SK-N-SH (cell line): ENCODE results near the gene FAM20B. TPM values are rescaled to one million over a fixed set of nuclear protein-coding genes. Genes with fewer than 3 reads are reported as not detected.

Source experiments
- CTCF ChIA-PET: fragments of 300-600, 350-600 bp; formaldehyde crosslinking; extraction: SDS; loops from one replicate; lab custom pipeline; 2021; lab: Yijun Ruan, JAX
- POLR2A ChIA-PET: fragments of 350-600 bp; sonication (Branson Sonifier 250); formaldehyde crosslinking; extraction: SDS; loops from one replicate; lab custom pipeline; 2020; ENCODE audit warnings: antibody characterized with exemption, inconsistent platforms; lab: Yijun Ruan, JAX
- DNase-seq: peaks from one replicate; pipeline ENCODE4 v3.0.0; 2012
- H2AFZ ChIP-seq: fragments of 200-600 bp; sonication (generic); 2 replicates; pipeline ENCODE4 v1.8.1; 2016; ENCODE audit warnings: antibody characterized with exemption, mild to moderate bottlenecking, low read depth
- H3F3A ChIP-seq: fragments of 200-600 bp; sonication (generic); replicated peaks from 2 replicates; pipeline ENCODE3; 2016; ENCODE audit warnings: antibody characterized with exemption, mild to moderate bottlenecking; ENCODE audit not compliant: insufficient read depth
- H3K27ac ChIP-seq, 2 experiments: fragments of 200-500 bp in 1 of 2; fragments of 200-600 bp in 1 of 2; sonication (Bioruptor generic) in 1 of 2; sonication (generic), shearing (Covaris generic) in 1 of 2; 2 replicates each; pipeline versions ENCODE4 v1.5.1 to v1.6.1; 2014 to 2016; ENCODE audit warnings: low read depth in 2 of 2, inconsistent platforms in 1 of 2, low read length in 1 of 2, mild to moderate bottlenecking in 1 of 2, mixed read lengths in 1 of 2
- H3K27me3 ChIP-seq: fragments of 200-600 bp; sonication (generic), shearing (Covaris generic); 2 replicates; pipeline ENCODE4 v1.6.1; 2016; ENCODE audit warnings: mixed run types; ENCODE audit not compliant: insufficient read depth
- H3K36me3 ChIP-seq, 2 experiments: fragments of 200-500 bp in 1 of 2; fragments of 200-600 bp in 1 of 2; sonication (Bioruptor generic) in 1 of 2; sonication (generic) in 1 of 2; replicated peaks in 1 of 2; 2 replicates each; pipeline versions ENCODE3 to v1.5.1; 2014 to 2016; ENCODE audit warnings: low read length in 1 of 2, mild to moderate bottlenecking in 1 of 2; ENCODE audit not compliant: insufficient read depth in 2 of 2, control insufficient read depth in 1 of 2
- H3K4me1 ChIP-seq, 2 experiments: fragments of 200-500 bp in 1 of 2; fragments of 200-600 bp in 1 of 2; sonication (Bioruptor generic) in 1 of 2; sonication (generic), shearing (Covaris generic) in 1 of 2; 2 replicates each; pipeline versions ENCODE4 v1.5.1 to v1.6.1; 2014 to 2016; ENCODE audit warnings: low read depth in 1 of 2, low read length in 1 of 2, mixed run types in 1 of 2; ENCODE audit not compliant: insufficient read depth in 2 of 2, control insufficient read depth in 1 of 2
- H3K4me2 ChIP-seq: fragments of 200-600 bp; sonication (generic), shearing (Covaris generic); 2 replicates; pipeline ENCODE4 v1.6.1; 2017; ENCODE audit warnings: mixed run types
- H3K4me3 ChIP-seq, 2 experiments: fragments of 200-500 bp in 1 of 2; fragments of 200-600 bp in 1 of 2; sonication (Bioruptor generic) in 1 of 2; sonication (generic), shearing (Covaris generic) in 1 of 2; 2 replicates each; pipeline versions ENCODE4 v1.5.1 to v1.8.1; 2014 to 2016; ENCODE audit warnings: low read depth in 2 of 2, inconsistent platforms in 1 of 2, low read length in 1 of 2, mild to moderate bottlenecking in 1 of 2, mixed read lengths in 1 of 2, moderate library complexity in 1 of 2
- H3K79me2 ChIP-seq: fragments of 200-600 bp; sonication (generic); 2 replicates; pipeline ENCODE4 v1.8.1; 2017; ENCODE audit warnings: mild to moderate bottlenecking; ENCODE audit not compliant: insufficient read depth
- H3K9ac ChIP-seq: fragments of 200-600 bp; sonication (generic); 2 replicates; pipeline ENCODE4 v1.6.1; 2017; ENCODE audit warnings: mixed run types
- H3K9me2 ChIP-seq: fragments of 200-600 bp; sonication (generic); 2 replicates; pipeline ENCODE4 v1.6.1; 2017; ENCODE audit warnings: mixed run types
- H3K9me3 ChIP-seq: fragments of 200-600 bp; sonication (generic); 2 replicates; pipeline ENCODE4 v1.6.1; 2017; ENCODE audit warnings: mixed run types, mild to moderate bottlenecking, moderate library complexity
- H4K20me1 ChIP-seq: fragments of 200-600 bp; sonication (generic); 2 replicates; pipeline ENCODE4 v1.6.1; 2017; ENCODE audit warnings: mild to moderate bottlenecking, mixed run types; ENCODE audit not compliant: insufficient read depth
- ELF1 ChIP-seq: IDR thresholded peaks from 2 replicates; pipeline ENCODE4 v1.4.0; 2012
- EP300 ChIP-seq, 2 experiments: IDR thresholded peaks; 2 replicates each; pipeline versions ENCODE4 v1.4.0 to v1.6.1; 2012; ENCODE audit warnings: borderline replicate concordance in 1 of 2, low read depth in 1 of 2, low read length in 1 of 2
- GATA2 ChIP-seq: sonication (generic); formaldehyde crosslinking; IDR thresholded peaks from 2 replicates; pipeline ENCODE4 v1.5.0; 2020; ENCODE audit warnings: mild to moderate bottlenecking, missing genetic modification reagents
- MXI1 ChIP-seq: IDR thresholded peaks from 2 replicates; pipeline ENCODE4 v1.6.1; 2012; ENCODE audit warnings: mild to moderate bottlenecking, low read depth, low read length, improper control_type of control experiment
- NRF1 ChIP-seq: IDR thresholded peaks from 2 replicates; pipeline ENCODE4 v1.6.1; 2012; ENCODE audit warnings: low read depth, mild to moderate bottlenecking, low read length
- RCOR1 ChIP-seq: fragments of 150-350 bp; IDR thresholded peaks from 2 replicates; pipeline ENCODE4 v1.6.1; 2017; ENCODE audit warnings: antibody characterized with exemption, low read length
- RFX5 ChIP-seq: IDR thresholded peaks from 2 replicates; pipeline ENCODE4 v1.6.1; 2012; ENCODE audit warnings: mild to moderate bottlenecking, improper control_type of control experiment, low read length
- SIN3A ChIP-seq: IDR thresholded peaks from 2 replicates; pipeline ENCODE4 v1.6.1; 2012; ENCODE audit warnings: low read depth, mild to moderate bottlenecking, low read length, moderate library complexity, borderline replicate concordance
- TCF12 ChIP-seq: IDR thresholded peaks from 2 replicates; pipeline ENCODE4 v1.4.0; 2012
- WGBS: methylation state at CpG from one replicate; pipeline ENCODE4 v1.1.6; 2017; ENCODE audit warnings: low lambda C conversion rate; 5-methylcytosine and 5-hydroxymethylcytosine counted together
- polyA plus RNA-seq, 3 experiments: library from polyadenylated mRNA; depleted of rRNA; stranded (reverse); fragments of >200 nt; gene quantifications; 2 replicates each; pipeline ENCODE4 v1.2.3, GENCODE V29; 2012
- TF ChIP-seq, protein P1 (sequence below): IDR thresholded peaks from 2 replicates; pipeline ENCODE4 v1.6.1; 2012; ENCODE audit warnings: mild to moderate bottlenecking, low read depth, low read length, moderate library complexity
- TF ChIP-seq, protein P2 (sequence below): IDR thresholded peaks from 2 replicates; pipeline ENCODE4 v1.4.0; 2012; ENCODE audit warnings: low read depth, borderline replicate concordance
- TF ChIP-seq, protein P3 (sequence below): IDR thresholded peaks from 2 replicates; pipeline ENCODE4 v1.4.0; 2012; ENCODE audit warnings: low read depth
- TF ChIP-seq, protein P4 (sequence below): fragments of 150-350 bp; IDR thresholded peaks from 2 replicates; pipeline ENCODE4 v1.6.1; 2017; ENCODE audit warnings: antibody characterized with exemption, low read length, low read depth, borderline replicate concordance
- TF ChIP-seq, protein P5 (sequence below): IDR thresholded peaks from 2 replicates; pipeline ENCODE4; 2012

Gene FAM20B
- polyA plus RNA-seq, 1 of the 3 experiments (the other 2 are of a cell fraction): 14.9 TPM

DNA sequence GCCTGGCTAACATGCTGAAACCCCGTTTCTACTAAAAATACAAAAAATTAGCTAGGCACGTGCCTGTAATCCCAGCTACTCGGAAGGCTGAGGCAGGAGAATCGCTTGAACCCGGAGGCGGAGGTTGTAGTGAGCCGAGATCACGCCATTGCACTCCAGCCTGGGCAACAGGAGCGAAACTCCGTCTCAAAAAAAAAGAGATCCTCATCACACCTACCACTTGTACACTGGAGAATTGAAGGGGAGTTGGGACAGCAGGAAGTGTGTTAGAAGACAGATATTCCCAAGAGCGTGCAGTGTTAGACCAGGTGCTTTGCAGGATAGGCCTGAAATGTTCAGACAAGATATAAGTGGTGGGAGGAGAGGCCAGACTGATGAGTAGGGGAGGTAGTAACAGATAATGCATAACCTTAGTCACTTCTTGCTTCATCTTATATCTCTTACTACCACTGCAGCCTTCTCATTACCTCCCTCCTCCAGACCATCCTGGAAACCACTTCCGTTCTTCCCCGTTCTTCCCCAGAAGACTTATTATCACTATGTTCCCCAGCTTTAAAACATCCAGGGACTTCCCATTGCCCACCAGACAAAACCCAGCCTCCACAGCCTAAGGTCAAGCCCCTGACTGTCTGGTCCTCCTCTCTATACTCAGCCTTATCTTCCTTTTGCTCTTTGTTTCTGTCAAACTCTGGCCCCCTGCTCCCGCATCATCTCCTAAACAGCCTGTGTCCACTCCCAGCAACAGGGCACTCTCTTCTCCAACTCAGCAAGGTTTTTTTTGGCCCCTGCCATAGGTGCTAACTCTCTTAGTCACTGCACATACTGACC, 21.3 kb downstream of the FAM20B start:
- H3K27ac ChIP-seq: peak overlapping the region in 1 of 2 experiments; percentile 66; a peak in 2 of 4 replicates
- peaks cover 0 to 9% of the 10 kb centered on the region in 2 experiments for H3K36me3 ChIP-seq
- no peak for DNase-seq
- H3K4me2 ChIP-seq: no peak overlapping the region
- WGBS: 95% methylated on average over 14 of the region's 14 CpGs
- H3K79me2 ChIP-seq: peaks cover 25% of the 10 kb centered on the region; the same call in 1 of the 2 replicates
- H3K27me3 ChIP-seq: no peaks in the 10 kb centered on the region
- 0 out of 2 replicates have a peak, but pooled peaks cover 4% of the 10 kb centered on the region for H4K20me1 ChIP-seq
- POLR2A ChIA-PET: no interaction called here
- peaks cover 11% of the 10 kb centered on the region in 2 experiments; a peak in 3 of 4 replicates for H3K4me1 ChIP-seq
- TF ChIP-seq, protein P1, sequence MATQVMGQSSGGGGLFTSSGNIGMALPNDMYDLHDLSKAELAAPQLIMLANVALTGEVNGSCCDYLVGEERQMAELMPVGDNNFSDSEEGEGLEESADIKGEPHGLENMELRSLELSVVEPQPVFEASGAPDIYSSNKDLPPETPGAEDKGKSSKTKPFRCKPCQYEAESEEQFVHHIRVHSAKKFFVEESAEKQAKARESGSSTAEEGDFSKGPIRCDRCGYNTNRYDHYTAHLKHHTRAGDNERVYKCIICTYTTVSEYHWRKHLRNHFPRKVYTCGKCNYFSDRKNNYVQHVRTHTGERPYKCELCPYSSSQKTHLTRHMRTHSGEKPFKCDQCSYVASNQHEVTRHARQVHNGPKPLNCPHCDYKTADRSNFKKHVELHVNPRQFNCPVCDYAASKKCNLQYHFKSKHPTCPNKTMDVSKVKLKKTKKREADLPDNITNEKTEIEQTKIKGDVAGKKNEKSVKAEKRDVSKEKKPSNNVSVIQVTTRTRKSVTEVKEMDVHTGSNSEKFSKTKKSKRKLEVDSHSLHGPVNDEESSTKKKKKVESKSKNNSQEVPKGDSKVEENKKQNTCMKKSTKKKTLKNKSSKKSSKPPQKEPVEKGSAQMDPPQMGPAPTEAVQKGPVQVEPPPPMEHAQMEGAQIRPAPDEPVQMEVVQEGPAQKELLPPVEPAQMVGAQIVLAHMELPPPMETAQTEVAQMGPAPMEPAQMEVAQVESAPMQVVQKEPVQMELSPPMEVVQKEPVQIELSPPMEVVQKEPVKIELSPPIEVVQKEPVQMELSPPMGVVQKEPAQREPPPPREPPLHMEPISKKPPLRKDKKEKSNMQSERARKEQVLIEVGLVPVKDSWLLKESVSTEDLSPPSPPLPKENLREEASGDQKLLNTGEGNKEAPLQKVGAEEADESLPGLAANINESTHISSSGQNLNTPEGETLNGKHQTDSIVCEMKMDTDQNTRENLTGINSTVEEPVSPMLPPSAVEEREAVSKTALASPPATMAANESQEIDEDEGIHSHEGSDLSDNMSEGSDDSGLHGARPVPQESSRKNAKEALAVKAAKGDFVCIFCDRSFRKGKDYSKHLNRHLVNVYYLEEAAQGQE: no peak
- TF ChIP-seq SIN3A (no peak), TCF12 (peak; percentile 44; the same call in 1 of the 2 replicates)
- TF ChIP-seq, all 33 proteins: peak for 1
- no peak overlapping the region for H3K4me3 ChIP-seq
- CTCF ChIA-PET: interaction anchor here (0.6 kb wide), 1 partner anchor 39 kb away, joined by 3 read pairs; no protein-coding TSS in a partner anchor
- no peak overlapping the region for H2AFZ ChIP-seq
- no peak overlapping the region for H3K9ac ChIP-seq
- H3K9me2 ChIP-seq: no peaks in the 10 kb centered on the region
- no peaks in the 10 kb centered on the region for H3K9me3 ChIP-seq
- H3F3A ChIP-seq: no peaks in the 10 kb centered on the region

DNA sequence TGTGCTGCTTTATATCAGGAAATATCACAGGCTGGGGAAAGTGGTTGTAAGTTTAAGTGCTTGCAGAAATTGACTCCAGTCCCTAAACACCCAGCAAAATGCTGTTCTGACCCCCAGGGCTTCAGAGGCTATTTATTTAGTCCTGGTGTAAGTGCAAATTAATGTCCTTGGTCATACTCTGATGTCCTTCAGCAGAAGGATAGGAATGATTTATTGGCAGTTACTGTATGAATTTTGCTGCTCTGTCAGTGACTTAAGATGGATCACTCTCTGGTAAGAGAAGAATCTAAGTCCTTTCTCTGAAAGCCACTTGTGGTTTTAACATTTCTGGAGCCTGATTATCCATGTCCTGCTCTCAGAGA, 21.9 kb downstream of the FAM20B start:
- Histone ChIP-seq H2AFZ (no peak overlapping the region), H3K27me3 (no peaks in the 10 kb centered on the region), H3K27ac (peak overlapping the region in 1 of 2 experiments; percentile 66; a peak in 2 of 4 replicates), H4K20me1 (0 out of 2 replicates have a peak, but pooled peaks cover 4% of the 10 kb centered on the region), H3K9ac (no peak overlapping the region), H3K9me2 (no peaks in the 10 kb centered on the region), H3K9me3 (no peaks in the 10 kb centered on the region), H3K4me2 (no peak overlapping the region), H3K79me2 (peaks cover 19% of the 10 kb centered on the region; the same call in 1 of the 2 replicates), H3K4me1 (peaks cover 11% of the 10 kb centered on the region in 2 experiments; a peak in 3 of 4 replicates), H3F3A (no peaks in the 10 kb centered on the region), H3K4me3 (no peak overlapping the region), H3K36me3 (peaks cover 0 to 9% of the 10 kb centered on the region in 2 experiments)
- peak; percentile 49 for DNase-seq
- POLR2A ChIA-PET: no interaction called here
- CTCF ChIA-PET: interaction anchor here (0.9 kb wide), 1 partner anchor 11 kb away, joined by 3 read pairs; no protein-coding TSS in a partner anchor
- TF ChIP-seq, protein P2, sequence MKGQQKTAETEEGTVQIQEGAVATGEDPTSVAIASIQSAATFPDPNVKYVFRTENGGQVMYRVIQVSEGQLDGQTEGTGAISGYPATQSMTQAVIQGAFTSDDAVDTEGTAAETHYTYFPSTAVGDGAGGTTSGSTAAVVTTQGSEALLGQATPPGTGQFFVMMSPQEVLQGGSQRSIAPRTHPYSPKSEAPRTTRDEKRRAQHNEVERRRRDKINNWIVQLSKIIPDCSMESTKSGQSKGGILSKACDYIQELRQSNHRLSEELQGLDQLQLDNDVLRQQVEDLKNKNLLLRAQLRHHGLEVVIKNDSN: no peak
- TF ChIP-seq EP300 (IDR thresholded peaks at IDR 0.05; ENCODE audit: borderline replicate concordance in 1 of 2, low read depth in 1 of 2, low read length in 1 of 2) (peak in 1 of 2 experiments; percentile 39; a peak in 1 of 4 replicates), MXI1 (no peak), NRF1 (no peak), RCOR1 (no peak), ELF1 (no peak), GATA2 (peak; percentile 20; the same call in 1 of the 2 replicates), RFX5 (no peak)
- TF ChIP-seq, protein P3, sequence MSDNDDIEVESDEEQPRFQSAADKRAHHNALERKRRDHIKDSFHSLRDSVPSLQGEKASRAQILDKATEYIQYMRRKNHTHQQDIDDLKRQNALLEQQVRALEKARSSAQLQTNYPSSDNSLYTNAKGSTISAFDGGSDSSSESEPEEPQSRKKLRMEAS: no peak
- TF ChIP-seq, protein P1: no peak
- TF ChIP-seq, protein P4, sequence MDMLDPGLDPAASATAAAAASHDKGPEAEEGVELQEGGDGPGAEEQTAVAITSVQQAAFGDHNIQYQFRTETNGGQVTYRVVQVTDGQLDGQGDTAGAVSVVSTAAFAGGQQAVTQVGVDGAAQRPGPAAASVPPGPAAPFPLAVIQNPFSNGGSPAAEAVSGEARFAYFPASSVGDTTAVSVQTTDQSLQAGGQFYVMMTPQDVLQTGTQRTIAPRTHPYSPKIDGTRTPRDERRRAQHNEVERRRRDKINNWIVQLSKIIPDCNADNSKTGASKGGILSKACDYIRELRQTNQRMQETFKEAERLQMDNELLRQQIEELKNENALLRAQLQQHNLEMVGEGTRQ: no peak
- TF ChIP-seq, protein P5, sequence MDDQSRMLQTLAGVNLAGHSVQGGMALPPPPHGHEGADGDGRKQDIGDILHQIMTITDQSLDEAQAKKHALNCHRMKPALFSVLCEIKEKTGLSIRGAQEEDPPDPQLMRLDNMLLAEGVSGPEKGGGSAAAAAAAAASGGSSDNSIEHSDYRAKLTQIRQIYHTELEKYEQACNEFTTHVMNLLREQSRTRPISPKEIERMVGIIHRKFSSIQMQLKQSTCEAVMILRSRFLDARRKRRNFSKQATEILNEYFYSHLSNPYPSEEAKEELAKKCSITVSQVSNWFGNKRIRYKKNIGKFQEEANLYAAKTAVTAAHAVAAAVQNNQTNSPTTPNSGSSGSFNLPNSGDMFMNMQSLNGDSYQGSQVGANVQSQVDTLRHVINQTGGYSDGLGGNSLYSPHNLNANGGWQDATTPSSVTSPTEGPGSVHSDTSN: peak; percentile 62
